ENCODE data around the gene RIPPLY2.

RIPPLY2 gene

GRCh38 chr6:83846291-83846690 lies 6.9 kb upstream of the RIPPLY2 start:
- no peaks in the 10 kb centered on the region for H3K27me3 ChIP-seq (ENCODE audit: insufficient read depth, low read depth)
- H3K4me1 ChIP-seq (ENCODE audit: low read depth, poor library complexity, severe bottlenecking) = no peaks in the 10 kb centered on the region
- H3K36me3 ChIP-seq (ENCODE audit: insufficient read depth) = no peaks in the 10 kb centered on the region
- no peak overlapping the region for H3K4me2 ChIP-seq
- H4K20me1 ChIP-seq (ENCODE audit: insufficient read depth) = no peaks in the 10 kb centered on the region
- TF ChIP-seq CTCF (conservative IDR thresholded peaks at IDR 0.05; ENCODE audit: low read depth, low read length) = no peak
- no peak overlapping the region for H3K9ac ChIP-seq
- H3K79me2 ChIP-seq (ENCODE audit: insufficient read depth, low read depth) = no peaks in the 10 kb centered on the region
- no peak overlapping the region for H2AFZ ChIP-seq (ENCODE audit: low read depth)
- no peak overlapping the region for H3K27ac ChIP-seq
- H3K4me3 ChIP-seq (IDR thresholded peaks at IDR 0.05; ENCODE audit: insufficient read depth, low read depth, low read length) = no peak overlapping the region

GRCh38 chr6:83847179-83847578 lies 6.0 kb upstream of the RIPPLY2 start:
- H3K4me1 ChIP-seq (ENCODE audit: low read depth, poor library complexity, severe bottlenecking) = no peaks in the 10 kb centered on the region
- H4K20me1 ChIP-seq (ENCODE audit: insufficient read depth) = no peaks in the 10 kb centered on the region
- no peak for TF ChIP-seq CTCF (conservative IDR thresholded peaks at IDR 0.05; ENCODE audit: low read depth, low read length)
- no peaks in the 10 kb centered on the region for H3K27me3 ChIP-seq (ENCODE audit: insufficient read depth, low read depth)
- no peak overlapping the region for H3K4me2 ChIP-seq
- H3K9ac ChIP-seq = no peak overlapping the region
- H2AFZ ChIP-seq (ENCODE audit: low read depth) = no peak overlapping the region
- H3K27ac ChIP-seq = no peak overlapping the region
- no peak overlapping the region for H3K4me3 ChIP-seq (IDR thresholded peaks at IDR 0.05; ENCODE audit: insufficient read depth, low read depth, low read length)
- H3K79me2 ChIP-seq (ENCODE audit: insufficient read depth, low read depth) = no peaks in the 10 kb centered on the region
- H3K36me3 ChIP-seq (ENCODE audit: insufficient read depth) = no peaks in the 10 kb centered on the region

GRCh38 chr6:83849127-83849526 lies 4.0 kb upstream of the RIPPLY2 start:
- no peak for TF ChIP-seq CTCF (conservative IDR thresholded peaks at IDR 0.05; ENCODE audit: low read depth, low read length)

GRCh38 chr6:83849610-83850009 lies 3.5 kb upstream of the RIPPLY2 start:
- no peak overlapping the region for H3K27ac ChIP-seq
- TF ChIP-seq CTCF (conservative IDR thresholded peaks at IDR 0.05; ENCODE audit: low read depth, low read length) = no peak
- no peaks in the 10 kb centered on the region for H4K20me1 ChIP-seq (ENCODE audit: insufficient read depth)
- H3K27me3 ChIP-seq (ENCODE audit: insufficient read depth, low read depth) = no peaks in the 10 kb centered on the region
- H3K79me2 ChIP-seq (ENCODE audit: insufficient read depth, low read depth) = no peaks in the 10 kb centered on the region
- no peak overlapping the region for H3K4me2 ChIP-seq
- H3K4me1 ChIP-seq (ENCODE audit: low read depth, poor library complexity, severe bottlenecking) = no peaks in the 10 kb centered on the region
- H3K4me3 ChIP-seq (IDR thresholded peaks at IDR 0.05; ENCODE audit: insufficient read depth, low read depth, low read length) = no peak overlapping the region
- H2AFZ ChIP-seq (ENCODE audit: low read depth) = no peak overlapping the region
- no peak overlapping the region for H3K9ac ChIP-seq
- H3K36me3 ChIP-seq (ENCODE audit: insufficient read depth) = no peaks in the 10 kb centered on the region

More at GRCh38 chr6:83849127-83849526, 4.0 kb upstream of the RIPPLY2 start:
- H3K4me1 ChIP-seq (ENCODE audit: low read depth, poor library complexity, severe bottlenecking) = no peaks in the 10 kb centered on the region
- no peaks in the 10 kb centered on the region for H4K20me1 ChIP-seq (ENCODE audit: insufficient read depth)
- H3K27ac ChIP-seq = no peak overlapping the region
- no peak overlapping the region for H3K9ac ChIP-seq
- H3K4me3 ChIP-seq (IDR thresholded peaks at IDR 0.05; ENCODE audit: insufficient read depth, low read depth, low read length) = no peak overlapping the region
- H3K36me3 ChIP-seq (ENCODE audit: insufficient read depth) = no peaks in the 10 kb centered on the region
- H3K27me3 ChIP-seq (ENCODE audit: insufficient read depth, low read depth) = no peaks in the 10 kb centered on the region
- H3K79me2 ChIP-seq (ENCODE audit: insufficient read depth, low read depth) = no peaks in the 10 kb centered on the region
- no peak overlapping the region for H3K4me2 ChIP-seq
- no peak overlapping the region for H2AFZ ChIP-seq (ENCODE audit: low read depth)

Data from KMS-11 (cell line).